Chondrocyte (in vitro differentiated cells): ENCODE results near the gene CTDNEP1. TPM values are rescaled to one million over a fixed set of nuclear protein-coding genes. Genes with fewer than 3 reads are reported as not detected.

Source experiments
- DNase-seq: peaks from one replicate; pipeline ENCODE4 v3.0.0; 2021; ENCODE audit warnings: mixed read lengths, low spot score
- H3K27ac Mint-ChIP-seq: one replicate; pipeline ENCODE4 v1.8.0; 2021; ENCODE audit warnings: mild to moderate bottlenecking, moderate library complexity, mixed read lengths; ENCODE audit not compliant: unreplicated experiment
- H3K27me3 Mint-ChIP-seq: 2 replicates; pipeline ENCODE4 v1.8.0; 2021; ENCODE audit warnings: low read depth, mixed read lengths
- H3K36me3 Mint-ChIP-seq: 2 replicates; pipeline ENCODE4 v1.8.0; 2021; ENCODE audit warnings: low read depth, mixed read lengths
- H3K4me1 Mint-ChIP-seq: 2 replicates; pipeline ENCODE4 v1.8.0; 2021; ENCODE audit warnings: low read depth, mild to moderate bottlenecking, mixed read lengths
- H3K4me3 Mint-ChIP-seq: one replicate; pipeline ENCODE4 v1.8.0; 2021; ENCODE audit warnings: mild to moderate bottlenecking, moderate library complexity, mixed read lengths; ENCODE audit not compliant: unreplicated experiment
- H3K9me3 Mint-ChIP-seq: 2 replicates; pipeline ENCODE4 v1.8.0; 2021; ENCODE audit warnings: low read depth, mixed read lengths
- CTCF ChIP-seq: fragments of 200-600 bp; sonication (generic); IDR thresholded peaks from 2 replicates; pipeline ENCODE4 v1.5.0; 2021; ENCODE audit warnings: antibody characterized with exemption, mild to moderate bottlenecking, moderate library complexity
- total RNA-seq: library from RNA; stranded (reverse); gene quantifications from 3 replicates; pipeline ENCODE4 v1.2.1, GENCODE V29; 2021

Gene CTDNEP1
- total RNA-seq, 1 donor from 2014 or later: 105 TPM

- no peak overlapping the region for H3K4me3 Mint-ChIP-seq
- no peak for TF ChIP-seq CTCF
- no peaks in the 10 kb centered on the region for H3K9me3 Mint-ChIP-seq
- peaks cover 49% of the 10 kb centered on the region for H3K27me3 Mint-ChIP-seq
- peaks cover 9% of the 10 kb centered on the region for H3K4me1 Mint-ChIP-seq
- no peak overlapping the region for H3K27ac Mint-ChIP-seq
- no peak for DNase-seq
- no peaks in the 10 kb centered on the region for H3K36me3 Mint-ChIP-seq
Observed at GRCh38 chr17:7290166-7290565, 38.6 kb upstream of the CTDNEP1 start.

GRCh38 chr17:7289256-7290032 is 37.9 kb upstream of the CTDNEP1 start:
- no peak for DNase-seq
- no peak overlapping the region for H3K4me3 Mint-ChIP-seq
- peaks cover 49% of the 10 kb centered on the region for H3K27me3 Mint-ChIP-seq

GRCh38 chr17:7285679-7286078 is 34.1 kb upstream of the CTDNEP1 start:
- Mint-ChIP-seq H3K4me1 (peaks cover 16% of the 10 kb centered on the region), H3K4me3 (no peak overlapping the region), H3K27me3 (peaks cover 32% of the 10 kb centered on the region), H3K9me3 (no peaks in the 10 kb centered on the region), H3K27ac (no peak overlapping the region), H3K36me3 (no peaks in the 10 kb centered on the region)
- DNase-seq: no peak
- TF ChIP-seq CTCF: no peak

More at GRCh38 chr17:7289256-7290032, 37.9 kb upstream of the CTDNEP1 start:
- no peak for TF ChIP-seq CTCF
- Mint-ChIP-seq H3K36me3 (no peaks in the 10 kb centered on the region), H3K9me3 (no peaks in the 10 kb centered on the region), H3K27ac (no peak overlapping the region), H3K4me1 (peaks cover 5% of the 10 kb centered on the region)

- no peak overlapping the region for H3K4me3 Mint-ChIP-seq
- H3K36me3 Mint-ChIP-seq: no peaks in the 10 kb centered on the region
- TF ChIP-seq CTCF: no peak
- no peaks in the 10 kb centered on the region for H3K9me3 Mint-ChIP-seq
- peaks cover 28% of the 10 kb centered on the region for H3K27me3 Mint-ChIP-seq
- H3K27ac Mint-ChIP-seq: no peak overlapping the region
- no peak for DNase-seq
- H3K4me1 Mint-ChIP-seq: peaks cover 17% of the 10 kb centered on the region
Observed at GRCh38 chr17:7284911-7285310, 33.4 kb upstream of the CTDNEP1 start.

GRCh38 chr17:7283471-7284216 is 32.1 kb upstream of the CTDNEP1 start:
- no peak overlapping the region for H3K4me3 Mint-ChIP-seq
- peaks cover 17% of the 10 kb centered on the region for H3K4me1 Mint-ChIP-seq
- no peaks in the 10 kb centered on the region for H3K36me3 Mint-ChIP-seq
- DNase-seq: no peak
- H3K27ac Mint-ChIP-seq: no peak overlapping the region
- no peak for TF ChIP-seq CTCF
- H3K27me3 Mint-ChIP-seq: peaks cover 27% of the 10 kb centered on the region
- H3K9me3 Mint-ChIP-seq: no peaks in the 10 kb centered on the region
